NCI-H146 treated with DMSO at 0.1 percent for 48 hours (cell line): ENCODE data around the gene CDH15.
A peak's percentile ranks its signal among the peaks of the same experiment; 100 is the strongest.
"Not testable (repeated sequence)": the region's sequence is repeated elsewhere in the genome, so short reads cannot be mapped to it uniquely, and the experiment has no call there.

ENCODE experiments used
- DNase-seq: peaks from one replicate; lab custom pipeline; 2025; ENCODE audit not compliant: unreplicated experiment; lab: John Stamatoyannopoulos, UW

The CDH15 gene

GRCh38 chr16:89187032-89187769 lies 15.7 kb downstream of the CDH15 start:
- DNase-seq = no peak

- DNase-seq = no peak
Observed at GRCh38 chr16:89187770-89188392, 16.3 kb downstream of the CDH15 start.

- not testable (repeated sequence) for DNase-seq
Observed at GRCh38 chr16:89188471-89189357, 17.2 kb downstream of the CDH15 start.

- no peak for DNase-seq
Observed at GRCh38 chr16:89189358-89190025, 17.9 kb downstream of the CDH15 start.

GRCh38 chr16:89190150-89190958 lies 18.8 kb downstream of the CDH15 start:
- no peak for DNase-seq

- no peak for DNase-seq
Observed at GRCh38 chr16:89191033-89191900, 19.7 kb downstream of the CDH15 start.

- DNase-seq = no peak
Observed at GRCh38 chr16:89191901-89192185, 20.3 kb downstream of the CDH15 start.

GRCh38 chr16:89192186-89192955 lies 20.8 kb downstream of the CDH15 start:
- DNase-seq = not testable (repeated sequence)

GRCh38 chr16:89192956-89193575 lies 21.5 kb downstream of the CDH15 start:
- no peak for DNase-seq

- no peak for DNase-seq
Observed at GRCh38 chr16:89193576-89194293, 22.2 kb downstream of the CDH15 start.

GRCh38 chr16:89194340-89195311 lies 23.1 kb downstream of the CDH15 start:
- no peak for DNase-seq

- DNase-seq = no peak
Observed at GRCh38 chr16:89195521-89196171, 24.1 kb downstream of the CDH15 start.

- no peak for DNase-seq
Observed at GRCh38 chr16:89197033-89197632, 25.6 kb downstream of the CDH15 start.

- DNase-seq = peak; percentile 24
Observed at GRCh38 chr16:89197633-89198416, 26.3 kb downstream of the CDH15 start.
